HG02642 (cell line): ENCODE measurements around the gene PIBF1.
"Not testable (repeated sequence)": the region's sequence is repeated elsewhere in the genome, so short reads cannot be mapped to it uniquely, and the experiment has no call there.

Experiments used
- ATAC-seq: cut with Tn5 transposase; IDR thresholded peaks from one replicate; pipeline ENCODE4 v1.9.1; 2021; ENCODE audit warnings: mild to moderate bottlenecking; ENCODE audit not compliant: unreplicated experiment, poor library complexity

PIBF1 gene

GRCh38 chr13:73000027-73000674 is 218.2 kb downstream of the PIBF1 start:
- ATAC-seq = peak; percentile 75

GRCh38 chr13:73001971-73002370 is 220.0 kb downstream of the PIBF1 start:
- no peak for ATAC-seq

- ATAC-seq = no peak
Measured at GRCh38 chr13:73011751-73012150, 229.8 kb downstream of the PIBF1 start.

- no peak for ATAC-seq
Measured at GRCh38 chr13:73015805-73016204, 233.9 kb downstream of the PIBF1 start.

GRCh38 chr13:73018336-73018735 is 236.4 kb downstream of the PIBF1 start:
- ATAC-seq = no peak

- ATAC-seq = peak; percentile 76
Measured at GRCh38 chr13:73025217-73026012, 243.5 kb downstream of the PIBF1 start.

GRCh38 chr13:73034901-73035300 is 253.0 kb downstream of the PIBF1 start:
- ATAC-seq = no peak

GRCh38 chr13:73035660-73036059 is 253.7 kb downstream of the PIBF1 start:
- ATAC-seq = no peak

GRCh38 chr13:73036566-73036965 is 254.6 kb downstream of the PIBF1 start:
- ATAC-seq = no peak

GRCh38 chr13:73038064-73038463 is 256.1 kb downstream of the PIBF1 start:
- ATAC-seq = no peak

- ATAC-seq = no peak
Measured at GRCh38 chr13:73039201-73040108, 257.5 kb downstream of the PIBF1 start.

GRCh38 chr13:73040484-73040883 is 258.6 kb downstream of the PIBF1 start:
- no peak for ATAC-seq

GRCh38 chr13:73040968-73041596 is 259.1 kb downstream of the PIBF1 start:
- ATAC-seq = no peak

- ATAC-seq = no peak
Measured at GRCh38 chr13:73045031-73045430, 263.1 kb downstream of the PIBF1 start.

- not testable (repeated sequence) for ATAC-seq
Measured at GRCh38 chr13:73048615-73049014, 266.7 kb downstream of the PIBF1 start.

- ATAC-seq = no peak
Measured at GRCh38 chr13:73054712-73055111, 272.8 kb downstream of the PIBF1 start.

- ATAC-seq = no peak
Measured at GRCh38 chr13:73055813-73056564, 274.1 kb downstream of the PIBF1 start.

- ATAC-seq = no peak
Measured at GRCh38 chr13:73056565-73056962, 274.6 kb downstream of the PIBF1 start.

- ATAC-seq = no peak
Measured at GRCh38 chr13:73057284-73058063, 275.5 kb downstream of the PIBF1 start.
